HUES64 (cell line): ENCODE results near the gene PDE8B.

ENCODE experiments used
- H3K27ac ChIP-seq: 2 replicates; pipeline ENCODE4 v1.7.0; 2013; ENCODE audit warnings: low read depth, low read length, inconsistent platforms
- H3K27me3 ChIP-seq: 2 replicates; pipeline ENCODE4 v1.6.1; 2013; ENCODE audit warnings: mild to moderate bottlenecking, low read length; ENCODE audit not compliant: insufficient read depth
- H3K36me3 ChIP-seq: 2 replicates; pipeline ENCODE4 v1.6.1; 2013; ENCODE audit warnings: mild to moderate bottlenecking, low read length; ENCODE audit not compliant: insufficient read depth
- H3K4me1 ChIP-seq: 2 replicates; pipeline ENCODE4 v1.6.1; 2013; ENCODE audit warnings: mild to moderate bottlenecking, low read length, moderate library complexity; ENCODE audit not compliant: insufficient read depth
- H3K4me3 ChIP-seq: 2 replicates; pipeline ENCODE4 v1.5.1; 2013; ENCODE audit warnings: mild to moderate bottlenecking, low read length, moderate library complexity
- H3K9ac ChIP-seq: 2 replicates; pipeline ENCODE4 v1.6.1; 2013; ENCODE audit warnings: mild to moderate bottlenecking, low read depth, low read length
- H3K9me3 ChIP-seq: 2 replicates; pipeline ENCODE4 v1.6.1; 2013; ENCODE audit warnings: low read depth, low read length; ENCODE audit not compliant: insufficient read depth
- WGBS: fragments of 150-250, 120-280 bp; methylation state at CpG from one replicate; pipeline ENCODE4 v1.1.7; 2013; ENCODE audit warnings: missing lambda C conversion rate; 5-methylcytosine and 5-hydroxymethylcytosine counted together

PDE8B gene

GRCh38 chr5:77218263-77218662 lies 7.8 kb downstream of the PDE8B start:
- WGBS: 82% methylated on average over 3 of the region's 4 CpGs
- Histone ChIP-seq H3K9ac (no peak overlapping the region), H3K4me1 (no peaks in the 10 kb centered on the region), H3K36me3 (no peaks in the 10 kb centered on the region), H3K27ac (no peak overlapping the region), H3K9me3 (no peaks in the 10 kb centered on the region), H3K4me3 (no peak overlapping the region), H3K27me3 (peaks cover 16% of the 10 kb centered on the region)

GRCh38 chr5:77221115-77221514 lies 10.6 kb downstream of the PDE8B start:
- H3K36me3 ChIP-seq: no peaks in the 10 kb centered on the region
- no peaks in the 10 kb centered on the region; the same call in 1 of the 2 replicates for H3K27me3 ChIP-seq
- H3K27ac ChIP-seq: no peak overlapping the region
- no peak overlapping the region for H3K9ac ChIP-seq
- H3K4me1 ChIP-seq: no peaks in the 10 kb centered on the region
- H3K4me3 ChIP-seq: no peak overlapping the region
- no peaks in the 10 kb centered on the region for H3K9me3 ChIP-seq
- WGBS: 91% methylated on average over 3 of the region's 3 CpGs

- WGBS: 92% methylated on average over 1 of the region's 1 CpG
- H3K27ac ChIP-seq: no peak overlapping the region
- no peaks in the 10 kb centered on the region for H3K4me1 ChIP-seq
- no peaks in the 10 kb centered on the region for H3K9me3 ChIP-seq
- no peaks in the 10 kb centered on the region; the same call in 1 of the 2 replicates for H3K27me3 ChIP-seq
- H3K4me3 ChIP-seq: no peak overlapping the region
- H3K36me3 ChIP-seq: no peaks in the 10 kb centered on the region
- no peak overlapping the region for H3K9ac ChIP-seq
These were observed 12.2 kb downstream of the PDE8B start for GRCh38 chr5:77222722-77223121.

- WGBS: 88% methylated on average over 3 of the region's 4 CpGs
- Histone ChIP-seq H3K27me3 (peaks cover 4% of the 10 kb centered on the region; the same call in 1 of the 2 replicates), H3K9ac (no peak overlapping the region), H3K4me3 (no peak overlapping the region), H3K4me1 (no peaks in the 10 kb centered on the region), H3K27ac (no peak overlapping the region), H3K36me3 (no peaks in the 10 kb centered on the region), H3K9me3 (no peaks in the 10 kb centered on the region)
These were observed 13.2 kb downstream of the PDE8B start for GRCh38 chr5:77223653-77224052.

- Histone ChIP-seq H3K9me3 (no peaks in the 10 kb centered on the region), H3K27ac (no peak overlapping the region), H3K27me3 (peaks cover 4% of the 10 kb centered on the region; the same call in 1 of the 2 replicates), H3K36me3 (no peaks in the 10 kb centered on the region), H3K4me1 (no peaks in the 10 kb centered on the region), H3K4me3 (no peak overlapping the region), H3K9ac (no peak overlapping the region)
- WGBS: 77% methylated on average over 1 of the region's 1 CpG
These were observed 14.3 kb downstream of the PDE8B start for GRCh38 chr5:77224672-77225355.

- Histone ChIP-seq H3K27me3 (peaks cover 4% of the 10 kb centered on the region; the same call in 1 of the 2 replicates), H3K9me3 (no peaks in the 10 kb centered on the region), H3K4me1 (no peaks in the 10 kb centered on the region), H3K27ac (no peak overlapping the region), H3K9ac (no peak overlapping the region), H3K36me3 (no peaks in the 10 kb centered on the region), H3K4me3 (no peak overlapping the region)
- 90% methylated on average over 8 of the region's 8 CpGs for WGBS
These were observed 15.1 kb downstream of the PDE8B start for GRCh38 chr5:77225531-77225930.

- Histone ChIP-seq H3K9ac (no peak overlapping the region), H3K27me3 (0 out of 2 replicates have a peak, but pooled peaks cover 4% of the 10 kb centered on the region), H3K36me3 (no peaks in the 10 kb centered on the region), H3K27ac (no peak overlapping the region), H3K4me1 (no peaks in the 10 kb centered on the region), H3K9me3 (no peaks in the 10 kb centered on the region), H3K4me3 (no peak overlapping the region)
- WGBS: 93% methylated on average over 4 of the region's 4 CpGs
These were observed 19.4 kb downstream of the PDE8B start for GRCh38 chr5:77229887-77230286.

GRCh38 chr5:77230727-77231470 lies 20.4 kb downstream of the PDE8B start:
- no peaks in the 10 kb centered on the region for H3K4me1 ChIP-seq
- no peaks in the 10 kb centered on the region for H3K36me3 ChIP-seq
- H3K9me3 ChIP-seq: no peaks in the 10 kb centered on the region
- H3K4me3 ChIP-seq: no peak overlapping the region
- no peak overlapping the region for H3K27ac ChIP-seq
- H3K9ac ChIP-seq: no peak overlapping the region
- WGBS: 88% methylated on average over 4 of the region's 4 CpGs
- H3K27me3 ChIP-seq: 0 out of 2 replicates have a peak, but pooled peaks cover 4% of the 10 kb centered on the region

GRCh38 chr5:77231471-77232138 lies 21.1 kb downstream of the PDE8B start:
- Histone ChIP-seq H3K9ac (no peak overlapping the region), H3K9me3 (no peaks in the 10 kb centered on the region), H3K4me3 (no peak overlapping the region), H3K4me1 (no peaks in the 10 kb centered on the region), H3K27ac (no peak overlapping the region), H3K36me3 (no peaks in the 10 kb centered on the region), H3K27me3 (0 out of 2 replicates have a peak, but pooled peaks cover 4% of the 10 kb centered on the region)
- 87% methylated on average over 8 of the region's 8 CpGs for WGBS

- Histone ChIP-seq H3K4me1 (no peaks in the 10 kb centered on the region), H3K9me3 (no peaks in the 10 kb centered on the region), H3K27ac (no peak overlapping the region), H3K9ac (no peak overlapping the region), H3K36me3 (no peaks in the 10 kb centered on the region), H3K27me3 (0 out of 2 replicates have a peak, but pooled peaks cover 4% of the 10 kb centered on the region), H3K4me3 (no peak overlapping the region)
- 92% methylated on average over 6 of the region's 6 CpGs for WGBS
These were observed 22.3 kb downstream of the PDE8B start for GRCh38 chr5:77232574-77233358.
